ENCODE measurements around the gene TNPO3.

The TNPO3 gene

GRCh38 chr7:129054438-129055293 lies at the start of gene TNPO3:
Gene TNPO3 (minus strand): TSS chr7:129055111. CDS start chr7:129054770, 341 bp downstream.
- peak; percentile 89 for DNase-seq

DNA sequence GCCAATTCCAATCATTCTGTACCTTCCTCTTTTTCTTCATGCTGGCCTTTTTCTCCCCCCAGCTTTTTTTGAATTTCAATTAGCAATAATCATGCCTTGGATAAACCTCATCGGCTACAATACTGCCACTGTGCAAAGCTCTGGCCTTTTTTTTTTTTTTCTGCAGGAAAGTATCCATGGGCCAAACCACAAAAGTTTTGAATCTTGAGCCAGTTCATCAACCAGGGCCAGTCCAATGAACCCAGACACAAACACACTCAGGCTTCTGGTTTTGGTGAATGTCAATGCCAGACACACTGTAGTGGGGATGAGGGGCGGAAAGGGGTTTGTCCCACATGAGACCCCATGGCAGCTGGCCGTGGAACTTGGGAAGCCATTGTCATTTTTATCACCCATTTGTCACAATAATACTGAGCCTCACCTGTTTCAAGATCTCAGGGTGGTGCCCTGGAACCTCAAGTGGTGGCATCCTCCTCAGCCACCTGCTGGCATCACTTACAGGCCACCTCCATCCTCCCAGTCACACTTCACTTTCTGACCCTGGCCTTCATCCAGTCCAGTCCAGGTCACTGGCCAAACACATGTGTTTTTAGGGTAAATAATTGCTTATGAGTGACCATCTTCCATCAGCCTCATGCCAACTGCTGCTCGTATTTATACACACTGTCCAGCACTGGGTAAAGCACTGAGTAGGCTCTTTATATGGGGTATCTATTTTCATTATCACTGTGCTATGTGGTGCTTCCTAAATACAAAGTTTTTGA lies 48.8 kb upstream of the TNPO3 start:
- no peak for DNase-seq

DNA sequence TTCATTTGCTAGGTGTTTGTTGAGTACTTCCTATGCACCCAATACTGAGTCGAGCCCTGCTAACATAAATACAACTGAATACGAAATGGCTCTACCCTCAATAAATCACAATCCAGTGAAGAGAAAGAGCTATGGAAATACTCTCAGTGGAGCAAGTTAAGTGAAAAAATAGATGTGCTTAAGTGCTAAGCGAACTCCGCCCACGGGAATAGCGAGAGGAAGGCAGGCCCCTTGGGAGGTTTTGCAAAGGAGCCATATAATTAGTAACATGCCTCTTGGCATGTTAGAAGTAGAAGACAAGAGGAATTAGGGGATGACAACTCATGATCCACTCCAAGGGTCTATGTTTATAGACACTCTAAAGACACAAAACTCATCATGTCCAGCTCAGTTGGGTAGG lies 46.8 kb upstream of the TNPO3 start:
- no peak for DNase-seq

DNA sequence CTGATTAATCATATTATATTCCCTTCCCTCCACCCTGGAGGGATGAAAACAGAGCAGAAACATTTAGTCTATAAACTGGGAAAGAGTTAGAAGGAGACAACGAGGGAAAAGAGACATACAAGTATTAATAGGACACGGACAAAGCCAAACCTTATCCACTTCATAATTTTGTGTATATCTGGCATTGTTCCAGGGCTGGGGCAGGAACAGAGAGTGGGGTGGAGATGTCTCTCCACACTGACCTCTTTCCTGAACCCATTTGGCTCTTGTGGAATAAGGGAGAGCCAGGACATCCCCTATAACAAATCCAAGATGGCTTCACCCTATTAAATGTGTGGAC lies 45.9 kb upstream of the TNPO3 start:
- no peak for DNase-seq

DNA sequence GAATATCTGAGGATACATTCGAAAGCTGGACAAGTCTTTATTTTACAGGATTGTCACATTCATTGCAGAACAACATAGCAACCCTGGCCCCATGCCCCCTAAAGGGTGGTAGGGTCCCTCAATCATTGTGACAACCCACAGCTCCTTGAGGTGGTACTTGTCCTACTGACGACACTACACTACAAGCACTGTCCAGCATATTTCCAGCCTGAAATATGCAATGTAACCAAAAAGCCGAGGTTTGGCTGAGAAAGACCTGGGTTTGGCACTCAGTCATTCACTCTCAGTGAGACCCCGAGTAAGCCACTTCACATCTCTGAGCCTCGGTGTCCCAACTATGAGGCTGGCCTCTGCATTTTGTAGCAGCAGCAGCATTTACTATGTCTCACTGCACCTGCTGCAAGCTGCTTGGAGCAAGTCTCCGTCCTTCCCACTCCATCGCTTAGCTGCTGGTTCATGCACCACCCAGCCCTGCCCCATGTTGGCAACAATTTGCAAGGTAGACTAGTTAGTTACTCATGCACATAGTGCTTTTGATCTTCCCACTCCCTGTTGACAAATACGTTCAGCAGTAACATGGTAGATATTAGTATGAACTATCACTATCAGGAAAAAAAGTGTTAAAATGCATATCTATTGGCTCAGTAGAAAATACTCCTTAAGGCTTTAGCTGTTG lies 43.6 kb upstream of the TNPO3 start:
- no peak for DNase-seq

DNA sequence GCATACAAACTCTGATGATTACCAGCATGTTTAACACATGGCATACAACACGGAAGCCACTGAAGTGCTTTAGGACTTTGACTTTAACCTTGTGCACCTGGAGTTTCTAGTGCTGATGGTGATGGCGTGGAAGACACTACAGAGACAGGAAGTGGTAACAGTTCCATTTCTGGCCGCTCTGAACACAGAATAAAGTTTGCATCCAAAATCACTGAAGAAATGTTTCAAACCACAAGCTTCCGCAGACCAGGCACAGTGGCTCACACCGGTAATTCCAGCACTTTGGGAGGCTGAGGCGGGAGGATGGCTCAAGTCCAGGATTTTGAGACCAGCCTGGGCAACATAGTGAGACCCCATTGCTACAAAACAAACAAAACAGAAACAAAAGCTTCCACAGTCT lies 40.3 kb upstream of the TNPO3 start:
- DNase-seq = no peak

- DNase-seq = no peak
Observed at GRCh38 chr7:129094501-129094900, 39.6 kb upstream of the TNPO3 start.

- DNase-seq = no peak
Observed at GRCh38 chr7:129093867-129094456, 39.1 kb upstream of the TNPO3 start.

GRCh38 chr7:129091484-129092002 lies 36.6 kb upstream of the TNPO3 start:
- peak; percentile 95 for DNase-seq

DNA sequence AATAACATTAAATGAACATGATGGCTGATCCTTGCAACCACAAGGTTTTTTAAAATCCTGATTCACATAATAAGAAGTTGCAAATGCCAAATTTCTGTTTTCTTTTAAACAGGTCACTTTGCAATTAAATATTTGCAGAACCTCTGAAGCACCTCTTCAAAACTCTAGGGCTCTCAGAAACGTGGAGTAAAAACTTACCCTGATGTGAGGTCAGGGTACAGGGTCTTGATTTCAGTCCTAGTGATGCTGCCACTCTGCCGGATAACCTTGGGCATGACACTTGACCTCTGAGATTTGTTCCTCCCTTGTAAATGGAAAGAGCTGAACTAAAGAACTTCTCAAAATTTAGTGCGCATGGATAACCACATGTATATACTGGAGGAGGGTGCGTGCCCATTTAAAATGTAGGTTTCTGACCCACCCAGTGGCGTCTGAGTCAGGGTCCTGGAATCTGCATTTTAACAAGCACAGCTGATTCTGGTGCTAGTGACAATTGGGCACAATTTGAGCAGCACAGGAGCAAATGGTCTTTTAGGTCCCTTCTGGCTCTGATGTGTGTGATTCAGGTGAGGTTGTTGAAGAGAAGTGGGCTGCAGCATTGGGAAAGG lies 35.5 kb upstream of the TNPO3 start:
- no peak for DNase-seq

GRCh38 chr7:129089521-129090212 lies 34.8 kb upstream of the TNPO3 start:
- no peak for DNase-seq

DNA sequence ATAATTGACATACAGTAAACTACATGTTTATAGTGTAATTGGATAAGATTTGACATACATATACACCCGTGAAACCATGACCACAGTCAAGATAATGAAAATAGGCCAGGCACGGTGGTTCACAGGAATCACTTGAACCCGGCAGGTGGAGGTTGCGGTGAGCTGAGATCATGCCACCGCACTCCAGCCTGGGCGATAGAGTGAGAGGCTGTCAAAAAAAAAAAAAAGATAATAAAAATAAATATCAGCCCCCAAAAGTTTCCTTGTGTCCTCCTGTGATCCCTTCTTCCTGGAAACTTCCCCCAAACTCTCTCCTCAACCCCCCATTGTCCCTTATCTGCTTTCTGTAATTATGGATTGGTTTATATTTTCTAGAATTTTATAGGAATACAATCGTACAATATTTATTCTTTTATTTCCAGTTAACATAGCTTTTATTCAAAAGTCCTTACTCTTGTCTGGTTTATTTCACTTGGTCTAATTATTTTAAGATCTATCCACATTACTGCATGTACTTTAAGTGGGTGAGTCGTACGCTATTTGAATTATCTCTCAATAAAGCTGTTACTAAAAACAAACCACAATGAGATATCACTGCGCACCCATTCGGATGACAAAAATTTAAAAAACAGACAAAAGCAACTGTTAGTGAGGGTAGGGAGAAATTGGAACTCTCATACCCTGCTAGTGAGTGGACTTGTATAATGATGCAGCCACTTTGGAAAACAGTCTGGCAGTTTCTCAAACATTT lies 30.1 kb upstream of the TNPO3 start:
- no peak for DNase-seq

DNA sequence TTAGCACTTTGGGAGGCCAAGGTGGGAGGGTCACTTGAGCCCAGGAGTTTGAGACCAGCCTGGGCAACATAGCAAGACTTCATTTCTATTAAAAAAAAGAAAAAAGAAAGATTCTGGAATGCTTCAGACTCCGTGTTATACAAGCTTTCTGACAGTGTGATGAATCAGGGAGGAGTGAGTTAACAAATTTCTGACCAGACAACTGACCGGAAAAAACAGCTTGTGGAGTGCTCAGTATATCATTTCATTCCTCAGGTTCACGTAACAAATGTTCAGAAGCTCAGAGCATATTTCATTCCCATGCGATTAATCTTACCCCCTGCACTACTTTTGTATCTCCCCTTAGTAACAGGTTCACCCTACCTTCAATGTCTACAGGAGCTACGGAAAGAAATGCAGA lies 28.6 kb upstream of the TNPO3 start:
- DNase-seq = no peak

GRCh38 chr7:129078455-129078854 lies 23.5 kb upstream of the TNPO3 start:
- DNase-seq = no peak

GRCh38 chr7:129076886-129077285 lies 22.0 kb upstream of the TNPO3 start:
- no peak for DNase-seq

DNA sequence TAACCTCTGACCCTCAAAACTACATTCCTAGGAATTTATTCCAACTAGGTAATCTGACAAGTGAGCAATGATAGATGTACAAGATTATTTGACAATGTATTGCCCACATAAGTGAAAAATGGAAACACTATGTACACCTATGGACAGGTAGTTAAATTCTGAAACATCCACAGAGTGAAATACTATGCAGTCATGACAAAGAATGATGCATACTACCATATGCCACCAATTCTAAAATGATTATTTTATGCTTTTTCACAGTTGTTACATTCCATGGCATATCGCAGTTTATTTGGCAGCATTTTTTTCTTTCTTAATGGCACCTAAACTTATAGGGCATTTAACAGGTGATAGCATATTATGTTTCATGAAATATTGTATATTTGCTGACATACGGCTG lies 20.1 kb upstream of the TNPO3 start:
- DNase-seq = no peak

DNA sequence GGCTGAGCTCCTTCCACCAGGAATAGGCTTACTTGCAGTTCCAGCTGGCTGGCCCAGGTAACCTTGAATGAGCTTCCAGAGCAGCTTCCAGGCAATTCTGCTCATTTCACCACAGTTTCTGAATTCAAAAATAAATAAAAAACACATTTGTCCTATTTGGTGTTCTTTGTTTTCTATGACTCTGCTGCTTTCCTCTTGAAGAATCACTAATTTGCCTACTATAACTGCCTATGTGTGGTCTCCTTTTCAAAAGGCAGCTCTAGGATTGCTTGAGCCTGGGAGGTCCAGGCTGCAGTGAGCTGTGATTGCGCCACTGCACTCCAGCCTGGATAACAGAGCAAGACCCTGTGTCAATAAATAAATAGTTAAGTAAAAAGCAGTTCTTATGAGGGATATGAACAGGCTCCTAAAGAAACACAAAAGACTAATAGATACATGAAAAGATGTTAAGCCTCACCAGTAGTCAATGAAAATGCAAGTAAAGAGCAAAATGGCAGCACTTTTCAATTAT lies 19.5 kb upstream of the TNPO3 start:
- no peak for DNase-seq

DNA sequence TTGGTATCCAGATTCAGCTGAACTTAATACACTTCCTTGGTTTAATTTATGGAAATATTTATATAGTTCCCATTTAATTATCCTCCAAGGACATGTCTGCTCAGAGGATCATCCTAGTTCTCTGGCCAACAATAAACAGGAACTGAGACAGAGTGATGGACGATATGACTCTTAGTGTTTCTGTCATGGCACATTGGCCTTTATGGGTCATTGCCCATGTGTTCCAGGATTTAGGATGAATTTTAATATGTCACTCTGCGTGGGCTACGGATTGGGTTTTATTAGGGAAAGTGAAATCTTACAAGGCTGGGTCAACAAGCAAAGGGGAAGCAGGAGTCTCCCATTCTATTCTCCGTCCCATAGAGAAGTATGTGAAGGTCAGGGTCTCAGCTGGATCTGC lies 18.8 kb upstream of the TNPO3 start:
- DNase-seq = no peak

GRCh38 chr7:129073204-129073603 lies 18.3 kb upstream of the TNPO3 start:
- no peak for DNase-seq

DNA sequence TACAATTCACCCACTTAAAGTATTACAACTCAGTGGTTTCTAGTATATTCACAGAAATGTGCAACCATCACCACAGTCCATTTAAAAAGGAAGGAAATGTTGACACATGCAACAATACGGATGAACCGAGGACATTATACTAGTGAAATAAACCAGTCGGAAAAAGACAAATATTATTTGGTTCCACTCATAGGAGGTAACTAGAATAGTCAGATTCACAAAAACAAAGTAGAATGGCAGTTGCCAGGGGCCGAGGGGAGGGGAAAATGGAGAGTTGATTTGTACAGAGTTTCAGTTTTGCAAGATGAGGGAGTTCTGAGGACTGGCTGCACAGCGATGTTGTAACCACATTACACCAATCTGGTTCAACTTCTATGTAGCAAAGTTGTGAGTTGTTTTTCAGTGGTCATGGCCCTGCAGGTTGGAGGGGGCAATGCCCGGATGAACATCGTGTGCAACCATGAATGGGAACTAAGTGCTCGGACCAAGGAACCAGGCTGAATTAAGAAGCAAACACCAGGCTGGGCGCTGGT lies 17.6 kb upstream of the TNPO3 start:
- no peak for DNase-seq

DNA sequence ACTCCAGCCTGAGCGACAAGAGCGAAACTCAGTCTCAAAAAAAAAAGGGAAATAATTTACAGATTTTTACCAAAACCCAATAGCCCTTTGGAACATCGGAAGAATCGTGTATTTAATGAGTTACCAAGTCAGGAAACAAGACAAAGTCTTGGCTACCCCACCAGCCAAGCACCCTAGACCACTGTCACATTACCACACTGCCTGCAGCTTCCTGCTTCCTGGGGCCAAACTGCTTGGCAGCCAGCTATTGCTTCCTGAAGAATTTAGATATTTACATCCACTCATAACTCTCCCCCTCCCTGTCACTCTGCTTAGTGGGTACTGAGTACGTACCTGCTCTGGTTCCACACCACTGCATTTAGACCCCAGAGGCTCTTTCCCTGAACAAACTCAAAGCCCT lies 14.1 kb upstream of the TNPO3 start:
- no peak for DNase-seq
